ENCODE data around the gene TK2.
"Not testable (repeated sequence)": the region's sequence is repeated elsewhere in the genome, so short reads cannot be mapped to it uniquely, and the experiment has no call there.

The TK2 gene

GRCh38 chr16:66496226-66496625 is 53.7 kb downstream of the TK2 start:
- H3K27ac ChIP-seq (ENCODE audit: low read depth, low read length), result not testable (repeated sequence)

GRCh38 chr16:66495440-66495839 is 54.5 kb downstream of the TK2 start:
- H3K36me3 ChIP-seq (ENCODE audit: low read length), result no peaks in the 10 kb centered on the region

More at GRCh38 chr16:66496226-66496625, 53.7 kb downstream of the TK2 start:
- H3K9me2 ChIP-seq (replicated peaks; ENCODE audit: insufficient read depth, low read length); H2AFZ ChIP-seq (ENCODE audit: low read depth, low read length, severe bottlenecking); H3K79me2 ChIP-seq (ENCODE audit: insufficient read depth, low read length); H3K27me3 ChIP-seq (ENCODE audit: low read length); H3F3A ChIP-seq (ENCODE audit: insufficient read depth); H4K20me1 ChIP-seq (ENCODE audit: low read depth, low read length); H3K36me3 ChIP-seq (ENCODE audit: low read length); H3K9me3 ChIP-seq (ENCODE audit: insufficient read depth, low read length); H3K4me2 ChIP-seq (ENCODE audit: low read depth, low read length, poor library complexity, severe bottlenecking); H3K4me3 ChIP-seq (ENCODE audit: insufficient read depth, low read length, poor library complexity, severe bottlenecking); H3K9ac ChIP-seq (ENCODE audit: low read length): not testable (repeated sequence)

GRCh38 chr16:66494916-66495315 is 55.0 kb downstream of the TK2 start:
- no peak overlapping the region for H3K27ac ChIP-seq (ENCODE audit: low read depth, low read length)
- H3K4me2 ChIP-seq (ENCODE audit: low read depth, low read length, poor library complexity, severe bottlenecking), result no peak overlapping the region
- H3K27me3 ChIP-seq (ENCODE audit: low read length), result no peaks in the 10 kb centered on the region
- no peaks in the 10 kb centered on the region for H3K36me3 ChIP-seq (ENCODE audit: low read length)
- no peaks in the 10 kb centered on the region for H3K79me2 ChIP-seq (ENCODE audit: insufficient read depth, low read length)
- TF ChIP-seq EZH2phosphoT487 (conservative IDR thresholded peaks at IDR 0.05; ENCODE audit: low read length) (no peak), CTCF (IDR thresholded peaks at IDR 0.05; ENCODE audit: insufficient read depth, low read length, poor library complexity, severe bottlenecking) (no peak)
- H3K9ac ChIP-seq (ENCODE audit: low read length), result no peak overlapping the region
- H3K9me3 ChIP-seq (ENCODE audit: insufficient read depth, low read length), result no peaks in the 10 kb centered on the region
- H3K9me2 ChIP-seq (replicated peaks; ENCODE audit: insufficient read depth, low read length), result no peaks in the 10 kb centered on the region
- H3F3A ChIP-seq (ENCODE audit: insufficient read depth), result no peaks in the 10 kb centered on the region
- H3K4me3 ChIP-seq (ENCODE audit: insufficient read depth, low read length, poor library complexity, severe bottlenecking), result no peak overlapping the region
- H4K20me1 ChIP-seq (ENCODE audit: low read depth, low read length), result no peaks in the 10 kb centered on the region
- H2AFZ ChIP-seq (ENCODE audit: low read depth, low read length, severe bottlenecking), result no peak overlapping the region

More at GRCh38 chr16:66495440-66495839, 54.5 kb downstream of the TK2 start:
- Histone ChIP-seq H2AFZ (ENCODE audit: low read depth, low read length, severe bottlenecking) (no peak overlapping the region), H3F3A (ENCODE audit: insufficient read depth) (no peaks in the 10 kb centered on the region), H3K9me2 (replicated peaks; ENCODE audit: insufficient read depth, low read length) (no peaks in the 10 kb centered on the region), H3K4me2 (ENCODE audit: low read depth, low read length, poor library complexity, severe bottlenecking) (no peak overlapping the region), H3K9ac (ENCODE audit: low read length) (no peak overlapping the region), H3K4me3 (ENCODE audit: insufficient read depth, low read length, poor library complexity, severe bottlenecking) (no peak overlapping the region), H3K9me3 (ENCODE audit: insufficient read depth, low read length) (no peaks in the 10 kb centered on the region), H4K20me1 (ENCODE audit: low read depth, low read length) (no peaks in the 10 kb centered on the region), H3K27me3 (ENCODE audit: low read length) (no peaks in the 10 kb centered on the region), H3K79me2 (ENCODE audit: insufficient read depth, low read length) (no peaks in the 10 kb centered on the region), H3K27ac (ENCODE audit: low read depth, low read length) (no peak overlapping the region)
- TF ChIP-seq CTCF (IDR thresholded peaks at IDR 0.05; ENCODE audit: insufficient read depth, low read length, poor library complexity, severe bottlenecking) (no peak), EZH2phosphoT487 (conservative IDR thresholded peaks at IDR 0.05; ENCODE audit: low read length) (no peak)

- Histone ChIP-seq H3K27ac (ENCODE audit: low read depth, low read length) (no peak overlapping the region), H3K27me3 (ENCODE audit: low read length) (no peaks in the 10 kb centered on the region), H3F3A (ENCODE audit: insufficient read depth) (no peaks in the 10 kb centered on the region), H4K20me1 (ENCODE audit: low read depth, low read length) (no peaks in the 10 kb centered on the region), H3K9ac (ENCODE audit: low read length) (no peak overlapping the region), H3K9me3 (ENCODE audit: insufficient read depth, low read length) (no peaks in the 10 kb centered on the region), H3K36me3 (ENCODE audit: low read length) (no peaks in the 10 kb centered on the region), H3K4me2 (ENCODE audit: low read depth, low read length, poor library complexity, severe bottlenecking) (no peak overlapping the region), H3K9me2 (replicated peaks; ENCODE audit: insufficient read depth, low read length) (no peaks in the 10 kb centered on the region), H2AFZ (ENCODE audit: low read depth, low read length, severe bottlenecking) (no peak overlapping the region), H3K4me3 (ENCODE audit: insufficient read depth, low read length, poor library complexity, severe bottlenecking) (no peak overlapping the region), H3K79me2 (ENCODE audit: insufficient read depth, low read length) (no peaks in the 10 kb centered on the region)
- TF ChIP-seq CTCF (IDR thresholded peaks at IDR 0.05; ENCODE audit: insufficient read depth, low read length, poor library complexity, severe bottlenecking) (no peak), EZH2phosphoT487 (conservative IDR thresholded peaks at IDR 0.05; ENCODE audit: low read length) (no peak)
Observed at GRCh38 chr16:66493490-66494401, 56.2 kb downstream of the TK2 start.
